ACHN (cell line): ENCODE data around the gene GRID1.
"Not testable (repeated sequence)": the region's sequence is repeated elsewhere in the genome, so short reads cannot be mapped to it uniquely, and the experiment has no call there.

Source experiments
- DNase-seq: peaks from one replicate; pipeline ENCODE4 v3.0.0-alpha.2; 2015
- in situ Hi-C: cut with HindIII; loops from 2 replicates; pipeline ENCODE4 v1.10.0; 2017; ENCODE audit warnings: low sequenced_read_pairs, low pct_ligation_motif_present, low pct_unique_long_range_greater_than_20kb

The GRID1 gene

GRCh38 chr10:86393862-86394455 lies 27.4 kb upstream of the GRID1 start:
- in situ Hi-C loops: no loop called here
- no peak for DNase-seq

GRCh38 chr10:86393362-86393761 lies 26.8 kb upstream of the GRID1 start:
- DNase-seq: no peak
- in situ Hi-C loops: no loop called here

GRCh38 chr10:86392723-86393094 lies 26.1 kb upstream of the GRID1 start:
- DNase-seq: no peak
- in situ Hi-C loops: no loop called here

GRCh38 chr10:86391986-86392722 lies 25.6 kb upstream of the GRID1 start:
- DNase-seq: no peak
- in situ Hi-C loops: no loop called here

- in situ Hi-C loops: no loop called here
- no peak for DNase-seq
These were observed 24.7 kb upstream of the GRID1 start for GRCh38 chr10:86391236-86391840.

- no peak for DNase-seq
- in situ Hi-C loops: no loop called here
These were observed 23.9 kb upstream of the GRID1 start for GRCh38 chr10:86390337-86391120.

- in situ Hi-C loops: no loop called here
- no peak for DNase-seq
These were observed 23.0 kb upstream of the GRID1 start for GRCh38 chr10:86389441-86390193.

GRCh38 chr10:86389109-86389440 lies 22.5 kb upstream of the GRID1 start:
- DNase-seq, in situ Hi-C loops: not testable (repeated sequence)

- in situ Hi-C loops: no loop called here
These were observed 21.6 kb upstream of the GRID1 start for GRCh38 chr10:86388119-86388704.

GRCh38 chr10:86387178-86387794 lies 20.7 kb upstream of the GRID1 start:
- DNase-seq: no peak
- in situ Hi-C loops: no loop called here

More at GRCh38 chr10:86388119-86388704, 21.6 kb upstream of the GRID1 start:
- no peak for DNase-seq

- DNase-seq: no peak
- in situ Hi-C loops: no loop called here
These were observed 19.2 kb upstream of the GRID1 start for GRCh38 chr10:86385806-86386205.

- DNase-seq: no peak
- in situ Hi-C loops: no loop called here
These were observed 11.2 kb upstream of the GRID1 start for GRCh38 chr10:86377797-86378146.

- in situ Hi-C loops: no loop called here
- DNase-seq: peak; percentile 59
These were observed 10.5 kb upstream of the GRID1 start for GRCh38 chr10:86376852-86377796.

- in situ Hi-C loops: no loop called here
- DNase-seq: no peak
These were observed 9.8 kb upstream of the GRID1 start for GRCh38 chr10:86376403-86376802.

- in situ Hi-C loops: no loop called here
These were observed 8.6 kb upstream of the GRID1 start for GRCh38 chr10:86375204-86375603.

GRCh38 chr10:86374664-86375063 lies 8.1 kb upstream of the GRID1 start:
- no peak for DNase-seq

More at GRCh38 chr10:86375204-86375603, 8.6 kb upstream of the GRID1 start:
- DNase-seq: no peak

GRCh38 chr10:86373828-86374227 lies 7.2 kb upstream of the GRID1 start:
- in situ Hi-C loops: no loop called here
- no peak for DNase-seq

More at GRCh38 chr10:86374664-86375063, 8.1 kb upstream of the GRID1 start:
- in situ Hi-C loops: no loop called here
